Activated naive CD8-positive, alpha-beta T cell (primary cell): ENCODE measurements around the gene CDH13.

ENCODE experiments used
- H3K27ac Mint-ChIP-seq: one replicate; pipeline ENCODE4 v1.8.0; 2021; ENCODE audit warnings: mixed read lengths
- H3K27me3 Mint-ChIP-seq: one replicate; pipeline ENCODE4 v1.8.0; 2021; ENCODE audit warnings: mixed read lengths
- H3K36me3 Mint-ChIP-seq: one replicate; pipeline ENCODE4 v1.8.0; 2021; ENCODE audit warnings: mixed read lengths
- H3K4me1 Mint-ChIP-seq: one replicate; pipeline ENCODE4 v1.8.0; 2021; ENCODE audit warnings: low read depth, mixed read lengths
- H3K4me3 Mint-ChIP-seq: one replicate; pipeline ENCODE4 v1.8.0; 2021; ENCODE audit warnings: mild to moderate bottlenecking, mixed read lengths
- H3K9me3 Mint-ChIP-seq: one replicate; pipeline ENCODE4 v1.8.0; 2021; ENCODE audit warnings: low read depth, mixed read lengths

Gene CDH13

GRCh38 chr16:83666449-83666848 lies 1039.7 kb downstream of the CDH13 start:
- H3K36me3 Mint-ChIP-seq: no peaks in the 10 kb centered on the region
- H3K27me3 Mint-ChIP-seq: no peaks in the 10 kb centered on the region
- no peak overlapping the region for H3K27ac Mint-ChIP-seq
- H3K9me3 Mint-ChIP-seq: no peaks in the 10 kb centered on the region
- H3K4me3 Mint-ChIP-seq: no peak overlapping the region
- no peaks in the 10 kb centered on the region for H3K4me1 Mint-ChIP-seq

GRCh38 chr16:83669456-83669855 lies 1042.7 kb downstream of the CDH13 start:
- Mint-ChIP-seq H3K9me3 (no peaks in the 10 kb centered on the region), H3K27ac (no peak overlapping the region), H3K27me3 (no peaks in the 10 kb centered on the region), H3K36me3 (no peaks in the 10 kb centered on the region), H3K4me3 (no peak overlapping the region), H3K4me1 (no peaks in the 10 kb centered on the region)

GRCh38 chr16:83674931-83675535 lies 1048.3 kb downstream of the CDH13 start:
- H3K4me1 Mint-ChIP-seq: no peaks in the 10 kb centered on the region
- peaks cover 1% of the 10 kb centered on the region for H3K27me3 Mint-ChIP-seq
- H3K4me3 Mint-ChIP-seq: no peak overlapping the region
- H3K36me3 Mint-ChIP-seq: no peaks in the 10 kb centered on the region
- H3K9me3 Mint-ChIP-seq: no peaks in the 10 kb centered on the region
- H3K27ac Mint-ChIP-seq: no peak overlapping the region

- no peaks in the 10 kb centered on the region for H3K36me3 Mint-ChIP-seq
- H3K4me3 Mint-ChIP-seq: no peak overlapping the region
- no peak overlapping the region for H3K27ac Mint-ChIP-seq
- peaks cover 1% of the 10 kb centered on the region for H3K27me3 Mint-ChIP-seq
- H3K4me1 Mint-ChIP-seq: no peaks in the 10 kb centered on the region
- H3K9me3 Mint-ChIP-seq: no peaks in the 10 kb centered on the region
Observed at GRCh38 chr16:83676086-83676485, 1049.3 kb downstream of the CDH13 start.

- Mint-ChIP-seq H3K9me3 (no peaks in the 10 kb centered on the region), H3K27me3 (peaks cover 8% of the 10 kb centered on the region), H3K4me3 (no peak overlapping the region), H3K4me1 (no peaks in the 10 kb centered on the region), H3K36me3 (no peaks in the 10 kb centered on the region), H3K27ac (no peak overlapping the region)
Observed at GRCh38 chr16:83680980-83681379, 1054.2 kb downstream of the CDH13 start.

GRCh38 chr16:83681381-83681956 lies 1054.7 kb downstream of the CDH13 start:
- Mint-ChIP-seq H3K36me3 (no peaks in the 10 kb centered on the region), H3K27me3 (peaks cover 8% of the 10 kb centered on the region), H3K27ac (no peak overlapping the region), H3K4me1 (no peaks in the 10 kb centered on the region), H3K4me3 (no peak overlapping the region), H3K9me3 (no peaks in the 10 kb centered on the region)

- Mint-ChIP-seq H3K36me3 (no peaks in the 10 kb centered on the region), H3K4me3 (no peak overlapping the region), H3K9me3 (no peaks in the 10 kb centered on the region), H3K27ac (no peak overlapping the region), H3K27me3 (peaks cover 8% of the 10 kb centered on the region), H3K4me1 (no peaks in the 10 kb centered on the region)
Observed at GRCh38 chr16:83682116-83682867, 1055.5 kb downstream of the CDH13 start.

GRCh38 chr16:83682868-83683235 lies 1056.1 kb downstream of the CDH13 start:
- Mint-ChIP-seq H3K4me3 (no peak overlapping the region), H3K4me1 (no peaks in the 10 kb centered on the region), H3K27ac (no peak overlapping the region), H3K27me3 (peaks cover 8% of the 10 kb centered on the region), H3K9me3 (no peaks in the 10 kb centered on the region), H3K36me3 (no peaks in the 10 kb centered on the region)

- Mint-ChIP-seq H3K27ac (no peak overlapping the region), H3K36me3 (no peaks in the 10 kb centered on the region), H3K27me3 (peaks cover 7% of the 10 kb centered on the region), H3K4me1 (no peaks in the 10 kb centered on the region), H3K9me3 (no peaks in the 10 kb centered on the region), H3K4me3 (no peak overlapping the region)
Observed at GRCh38 chr16:83685615-83686165, 1058.9 kb downstream of the CDH13 start.

- Mint-ChIP-seq H3K9me3 (no peaks in the 10 kb centered on the region), H3K4me1 (no peaks in the 10 kb centered on the region), H3K4me3 (no peak overlapping the region), H3K27ac (no peak overlapping the region), H3K36me3 (no peaks in the 10 kb centered on the region), H3K27me3 (peaks cover 7% of the 10 kb centered on the region)
Observed at GRCh38 chr16:83686726-83687125, 1060.0 kb downstream of the CDH13 start.

- H3K9me3 Mint-ChIP-seq: no peaks in the 10 kb centered on the region
- no peaks in the 10 kb centered on the region for H3K36me3 Mint-ChIP-seq
- H3K4me1 Mint-ChIP-seq: no peaks in the 10 kb centered on the region
- peaks cover 1% of the 10 kb centered on the region for H3K27me3 Mint-ChIP-seq
- H3K27ac Mint-ChIP-seq: no peak overlapping the region
- no peak overlapping the region for H3K4me3 Mint-ChIP-seq
Observed at GRCh38 chr16:83689385-83689831, 1062.6 kb downstream of the CDH13 start.

GRCh38 chr16:83692224-83692623 lies 1065.5 kb downstream of the CDH13 start:
- Mint-ChIP-seq H3K27ac (no peak overlapping the region), H3K4me1 (no peaks in the 10 kb centered on the region), H3K9me3 (no peaks in the 10 kb centered on the region), H3K36me3 (no peaks in the 10 kb centered on the region), H3K4me3 (no peak overlapping the region), H3K27me3 (peaks cover 3% of the 10 kb centered on the region)

GRCh38 chr16:83698964-83699363 lies 1072.2 kb downstream of the CDH13 start:
- no peaks in the 10 kb centered on the region for H3K36me3 Mint-ChIP-seq
- no peak overlapping the region for H3K27ac Mint-ChIP-seq
- H3K9me3 Mint-ChIP-seq: no peaks in the 10 kb centered on the region
- no peaks in the 10 kb centered on the region for H3K4me1 Mint-ChIP-seq
- peaks cover 10% of the 10 kb centered on the region for H3K27me3 Mint-ChIP-seq
- H3K4me3 Mint-ChIP-seq: no peak overlapping the region

GRCh38 chr16:83699817-83700216 lies 1073.0 kb downstream of the CDH13 start:
- no peaks in the 10 kb centered on the region for H3K9me3 Mint-ChIP-seq
- peaks cover 8% of the 10 kb centered on the region for H3K27me3 Mint-ChIP-seq
- H3K36me3 Mint-ChIP-seq: no peaks in the 10 kb centered on the region
- no peak overlapping the region for H3K27ac Mint-ChIP-seq
- no peak overlapping the region for H3K4me3 Mint-ChIP-seq
- no peaks in the 10 kb centered on the region for H3K4me1 Mint-ChIP-seq

- Mint-ChIP-seq H3K36me3 (no peaks in the 10 kb centered on the region), H3K27me3 (peaks cover 8% of the 10 kb centered on the region), H3K9me3 (no peaks in the 10 kb centered on the region), H3K27ac (no peak overlapping the region), H3K4me1 (no peaks in the 10 kb centered on the region), H3K4me3 (no peak overlapping the region)
Observed at GRCh38 chr16:83700918-83701317, 1074.1 kb downstream of the CDH13 start.
